ENCODE measurements around the gene VPS72.
A peak's percentile ranks its signal among the peaks of the same experiment; 100 is the strongest.
"Not testable (repeated sequence)": the region's sequence is repeated elsewhere in the genome, so short reads cannot be mapped to it uniquely, and the experiment has no call there.

VPS72 gene

DNA sequence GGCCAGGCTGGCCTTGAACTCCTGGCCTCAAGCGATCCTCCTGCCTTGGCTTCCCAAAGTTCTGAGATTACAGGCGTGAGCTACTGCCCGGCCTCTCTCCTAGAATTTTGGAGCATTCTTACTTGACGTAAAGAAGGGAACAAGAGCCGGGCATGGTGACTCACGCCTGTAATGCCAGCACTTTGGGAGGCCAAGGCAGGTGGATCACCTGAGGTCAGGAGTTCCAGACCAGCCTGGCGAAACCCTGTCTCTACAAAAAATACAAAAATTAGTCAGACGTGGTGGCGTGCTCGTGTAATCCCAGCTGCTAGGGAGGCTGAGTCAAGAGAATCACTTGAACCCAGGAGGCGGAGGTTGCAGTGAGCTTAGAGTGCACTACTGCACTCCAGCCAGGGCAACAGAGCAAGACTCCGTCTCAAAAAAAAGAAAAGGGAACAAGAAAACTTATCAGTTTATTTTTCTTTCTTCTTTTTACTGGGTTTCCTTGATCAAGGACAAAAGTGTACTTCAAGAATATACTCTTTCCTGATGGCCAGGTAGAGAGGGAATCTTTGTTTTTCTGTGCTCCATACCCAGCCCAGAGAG is 15.5 kb upstream of the VPS72 start:
- peak; percentile 66; the same call in 1 of the 2 replicates for TF ChIP-seq ZNF121 (tag by site-specific recombination; IDR thresholded peaks at IDR 0.05)
- H3K4me3 ChIP-seq (ENCODE audit: low read depth, low read length); H3K4me1 ChIP-seq (ENCODE audit: control insufficient read depth, insufficient read depth, low read length); POLR2A ChIA-PET; H3K9me3 ChIP-seq (ENCODE audit: control insufficient read depth, insufficient read depth, low read depth, low read length); H3K27ac ChIP-seq (ENCODE audit: extremely low read depth, low read depth, low read length): not testable (repeated sequence)
- CTCF ChIA-PET: interaction anchor here (0.6 to 1.1 kb wide), 2 partner anchors 8 to 21 kb away, joined by 3 read pairs; no protein-coding TSS in a partner anchor
- H3K36me3 ChIP-seq (ENCODE audit: control insufficient read depth in 2 of 2, insufficient read depth in 1 of 2, low read length in 2 of 2): peaks cover 54 to 70% of the 10 kb centered on the region in 2 experiments

DNA sequence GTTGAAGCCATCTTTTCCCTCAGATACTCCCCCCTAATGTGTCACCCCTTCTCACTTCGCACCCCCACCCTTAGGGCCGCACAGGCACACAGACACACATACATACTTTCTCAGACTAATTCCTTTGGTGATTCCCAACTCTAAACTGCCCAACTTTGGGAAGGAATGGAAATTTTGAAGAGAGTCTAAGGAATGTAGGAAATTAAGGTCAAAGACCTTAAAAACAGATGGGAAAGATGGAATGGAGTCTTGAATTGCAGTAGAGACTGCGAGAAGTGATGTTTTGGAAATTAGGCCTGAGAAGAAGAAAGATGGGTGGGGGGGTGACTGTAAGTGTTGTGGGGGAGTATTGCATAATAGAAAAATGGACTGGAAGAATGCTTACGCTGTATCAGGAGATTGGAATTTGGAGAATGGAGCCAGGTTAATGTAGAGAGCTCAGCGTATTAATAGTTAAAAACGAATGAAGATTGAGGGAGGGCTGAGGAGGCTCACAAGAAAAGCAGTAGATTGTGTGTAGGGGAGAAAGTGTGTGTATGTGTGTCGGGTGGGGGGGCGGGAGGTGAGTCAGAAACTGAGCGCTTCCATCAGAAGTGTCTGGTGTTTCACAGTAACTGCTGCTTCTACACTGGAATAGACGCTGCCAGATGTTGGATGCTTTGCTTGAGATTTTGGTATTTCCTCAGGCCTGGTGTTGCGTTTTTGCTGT is 10.0 kb upstream of the VPS72 start:
- Histone ChIP-seq H3K27ac (ENCODE audit: extremely low read depth, low read depth, low read length) (peak overlapping the region; percentile 80), H3K9me3 (ENCODE audit: control insufficient read depth, insufficient read depth, low read depth, low read length) (no peaks in the 10 kb centered on the region), H3K4me1 (ENCODE audit: control insufficient read depth, insufficient read depth, low read length) (peaks cover 8% of the 10 kb centered on the region), H3K4me3 (ENCODE audit: low read depth, low read length) (peak overlapping the region; percentile 94), H3K36me3 (ENCODE audit: control insufficient read depth in 2 of 2, insufficient read depth in 1 of 2, low read length in 2 of 2) (peaks cover 20 to 32% of the 10 kb centered on the region in 2 experiments; a peak in 2 of 3 replicates)
- ChIA-PET CTCF (interaction anchor here (0.6 to 2.4 kb wide), 3 partner anchors 27 to 946 kb away, joined by 3 to 11 read pairs (median 4); no protein-coding TSS in a partner anchor), POLR2A (interaction anchor here (0.5 to 2.2 kb wide), 7 partner anchors 10 to 302 kb away, joined by 3 to 9 read pairs (median 4); partner anchors contain the start of genes PSMD4 and VPS72)
- TF ChIP-seq, protein P1, sequence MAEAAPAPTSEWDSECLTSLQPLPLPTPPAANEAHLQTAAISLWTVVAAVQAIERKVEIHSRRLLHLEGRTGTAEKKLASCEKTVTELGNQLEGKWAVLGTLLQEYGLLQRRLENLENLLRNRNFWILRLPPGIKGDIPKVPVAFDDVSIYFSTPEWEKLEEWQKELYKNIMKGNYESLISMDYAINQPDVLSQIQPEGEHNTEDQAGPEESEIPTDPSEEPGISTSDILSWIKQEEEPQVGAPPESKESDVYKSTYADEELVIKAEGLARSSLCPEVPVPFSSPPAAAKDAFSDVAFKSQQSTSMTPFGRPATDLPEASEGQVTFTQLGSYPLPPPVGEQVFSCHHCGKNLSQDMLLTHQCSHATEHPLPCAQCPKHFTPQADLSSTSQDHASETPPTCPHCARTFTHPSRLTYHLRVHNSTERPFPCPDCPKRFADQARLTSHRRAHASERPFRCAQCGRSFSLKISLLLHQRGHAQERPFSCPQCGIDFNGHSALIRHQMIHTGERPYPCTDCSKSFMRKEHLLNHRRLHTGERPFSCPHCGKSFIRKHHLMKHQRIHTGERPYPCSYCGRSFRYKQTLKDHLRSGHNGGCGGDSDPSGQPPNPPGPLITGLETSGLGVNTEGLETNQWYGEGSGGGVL (tag by site-specific recombination; IDR thresholded peaks at IDR 0.05): peak; percentile 60
- TF ChIP-seq ZNF239 (tag by site-specific recombination; IDR thresholded peaks at IDR 0.05) (no peak), ZNF660 (tag by site-specific recombination; IDR thresholded peaks at IDR 0.05) (0 out of 2 replicates have a peak, but pooled peaks have one; percentile 5), ZNF24 (tag by site-specific recombination; IDR thresholded peaks at IDR 0.05) (0 out of 2 replicates have a peak, but pooled peaks have one; percentile 27), ZFHX2 (tag by site-specific recombination; conservative IDR thresholded peaks at IDR 0.05) (0 out of 2 replicates have a peak, but pooled peaks have one; percentile 8), ZNF501 (tag by site-specific recombination; IDR thresholded peaks at IDR 0.05) (no peak), GLIS1 (tag by site-specific recombination; IDR thresholded peaks at IDR 0.05) (no peak), ZNF146 (tag by site-specific recombination; IDR thresholded peaks at IDR 0.05) (no peak), ZNF366 (tag by site-specific recombination; conservative IDR thresholded peaks at IDR 0.05) (peak; percentile 41; the same call in 1 of the 2 replicates), ZNF394 (tag by site-specific recombination; IDR thresholded peaks at IDR 0.05; ENCODE audit: borderline replicate concordance) (peak; percentile 66), SP7 (tag by site-specific recombination; IDR thresholded peaks at IDR 0.05) (peak; percentile 24; the same call in 1 of the 2 replicates), ZNF558 (tag by site-specific recombination; IDR thresholded peaks at IDR 0.05) (0 out of 2 replicates have a peak, but pooled peaks have one; percentile 16), ZBTB17 (tag by site-specific recombination; IDR thresholded peaks at IDR 0.05) (peak; percentile 18; the same call in 1 of the 2 replicates)
- TF ChIP-seq, protein P2, sequence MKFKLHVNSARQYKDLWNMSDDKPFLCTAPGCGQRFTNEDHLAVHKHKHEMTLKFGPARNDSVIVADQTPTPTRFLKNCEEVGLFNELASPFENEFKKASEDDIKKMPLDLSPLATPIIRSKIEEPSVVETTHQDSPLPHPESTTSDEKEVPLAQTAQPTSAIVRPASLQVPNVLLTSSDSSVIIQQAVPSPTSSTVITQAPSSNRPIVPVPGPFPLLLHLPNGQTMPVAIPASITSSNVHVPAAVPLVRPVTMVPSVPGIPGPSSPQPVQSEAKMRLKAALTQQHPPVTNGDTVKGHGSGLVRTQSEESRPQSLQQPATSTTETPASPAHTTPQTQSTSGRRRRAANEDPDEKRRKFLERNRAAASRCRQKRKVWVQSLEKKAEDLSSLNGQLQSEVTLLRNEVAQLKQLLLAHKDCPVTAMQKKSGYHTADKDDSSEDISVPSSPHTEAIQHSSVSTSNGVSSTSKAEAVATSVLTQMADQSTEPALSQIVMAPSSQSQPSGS (tag by site-specific recombination; IDR thresholded peaks at IDR 0.05; ENCODE audit: low read depth): 0 out of 2 replicates have a peak, but pooled peaks have one; percentile 7
- TF ChIP-seq, protein P3, sequence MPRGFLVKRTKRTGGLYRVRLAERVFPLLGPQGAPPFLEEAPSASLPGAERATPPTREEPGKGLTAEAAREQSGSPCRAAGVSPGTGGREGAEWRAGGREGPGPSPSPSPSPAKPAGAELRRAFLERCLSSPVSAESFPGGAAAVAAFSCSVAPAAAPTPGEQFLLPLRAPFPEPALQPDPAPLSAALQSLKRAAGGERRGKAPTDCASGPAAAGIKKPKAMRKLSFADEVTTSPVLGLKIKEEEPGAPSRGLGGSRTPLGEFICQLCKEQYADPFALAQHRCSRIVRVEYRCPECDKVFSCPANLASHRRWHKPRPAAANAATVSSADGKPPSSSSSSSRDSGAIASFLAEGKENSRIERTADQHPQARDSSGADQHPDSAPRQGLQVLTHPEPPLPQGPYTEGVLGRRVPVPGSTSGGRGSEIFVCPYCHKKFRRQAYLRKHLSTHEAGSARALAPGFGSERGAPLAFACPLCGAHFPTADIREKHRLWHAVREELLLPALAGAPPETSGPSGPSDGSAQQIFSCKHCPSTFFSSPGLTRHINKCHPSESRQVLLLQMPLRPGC (tag by site-specific recombination; IDR thresholded peaks at IDR 0.05): peak; percentile 25; the same call in 1 of the 2 replicates
- TF ChIP-seq, protein P4, sequence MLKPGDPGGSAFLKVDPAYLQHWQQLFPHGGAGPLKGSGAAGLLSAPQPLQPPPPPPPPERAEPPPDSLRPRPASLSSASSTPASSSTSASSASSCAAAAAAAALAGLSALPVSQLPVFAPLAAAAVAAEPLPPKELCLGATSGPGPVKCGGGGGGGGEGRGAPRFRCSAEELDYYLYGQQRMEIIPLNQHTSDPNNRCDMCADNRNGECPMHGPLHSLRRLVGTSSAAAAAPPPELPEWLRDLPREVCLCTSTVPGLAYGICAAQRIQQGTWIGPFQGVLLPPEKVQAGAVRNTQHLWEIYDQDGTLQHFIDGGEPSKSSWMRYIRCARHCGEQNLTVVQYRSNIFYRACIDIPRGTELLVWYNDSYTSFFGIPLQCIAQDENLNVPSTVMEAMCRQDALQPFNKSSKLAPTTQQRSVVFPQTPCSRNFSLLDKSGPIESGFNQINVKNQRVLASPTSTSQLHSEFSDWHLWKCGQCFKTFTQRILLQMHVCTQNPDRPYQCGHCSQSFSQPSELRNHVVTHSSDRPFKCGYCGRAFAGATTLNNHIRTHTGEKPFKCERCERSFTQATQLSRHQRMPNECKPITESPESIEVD (tag by site-specific recombination; IDR thresholded peaks at IDR 0.05): no peak
- TF ChIP-seq, protein P5, sequence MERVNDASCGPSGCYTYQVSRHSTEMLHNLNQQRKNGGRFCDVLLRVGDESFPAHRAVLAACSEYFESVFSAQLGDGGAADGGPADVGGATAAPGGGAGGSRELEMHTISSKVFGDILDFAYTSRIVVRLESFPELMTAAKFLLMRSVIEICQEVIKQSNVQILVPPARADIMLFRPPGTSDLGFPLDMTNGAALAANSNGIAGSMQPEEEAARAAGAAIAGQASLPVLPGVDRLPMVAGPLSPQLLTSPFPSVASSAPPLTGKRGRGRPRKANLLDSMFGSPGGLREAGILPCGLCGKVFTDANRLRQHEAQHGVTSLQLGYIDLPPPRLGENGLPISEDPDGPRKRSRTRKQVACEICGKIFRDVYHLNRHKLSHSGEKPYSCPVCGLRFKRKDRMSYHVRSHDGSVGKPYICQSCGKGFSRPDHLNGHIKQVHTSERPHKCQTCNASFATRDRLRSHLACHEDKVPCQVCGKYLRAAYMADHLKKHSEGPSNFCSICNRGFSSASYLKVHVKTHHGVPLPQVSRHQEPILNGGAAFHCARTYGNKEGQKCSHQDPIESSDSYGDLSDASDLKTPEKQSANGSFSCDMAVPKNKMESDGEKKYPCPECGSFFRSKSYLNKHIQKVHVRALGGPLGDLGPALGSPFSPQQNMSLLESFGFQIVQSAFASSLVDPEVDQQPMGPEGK (tag by site-specific recombination; IDR thresholded peaks at IDR 0.05): peak; percentile 72
- TF ChIP-seq, protein P6, sequence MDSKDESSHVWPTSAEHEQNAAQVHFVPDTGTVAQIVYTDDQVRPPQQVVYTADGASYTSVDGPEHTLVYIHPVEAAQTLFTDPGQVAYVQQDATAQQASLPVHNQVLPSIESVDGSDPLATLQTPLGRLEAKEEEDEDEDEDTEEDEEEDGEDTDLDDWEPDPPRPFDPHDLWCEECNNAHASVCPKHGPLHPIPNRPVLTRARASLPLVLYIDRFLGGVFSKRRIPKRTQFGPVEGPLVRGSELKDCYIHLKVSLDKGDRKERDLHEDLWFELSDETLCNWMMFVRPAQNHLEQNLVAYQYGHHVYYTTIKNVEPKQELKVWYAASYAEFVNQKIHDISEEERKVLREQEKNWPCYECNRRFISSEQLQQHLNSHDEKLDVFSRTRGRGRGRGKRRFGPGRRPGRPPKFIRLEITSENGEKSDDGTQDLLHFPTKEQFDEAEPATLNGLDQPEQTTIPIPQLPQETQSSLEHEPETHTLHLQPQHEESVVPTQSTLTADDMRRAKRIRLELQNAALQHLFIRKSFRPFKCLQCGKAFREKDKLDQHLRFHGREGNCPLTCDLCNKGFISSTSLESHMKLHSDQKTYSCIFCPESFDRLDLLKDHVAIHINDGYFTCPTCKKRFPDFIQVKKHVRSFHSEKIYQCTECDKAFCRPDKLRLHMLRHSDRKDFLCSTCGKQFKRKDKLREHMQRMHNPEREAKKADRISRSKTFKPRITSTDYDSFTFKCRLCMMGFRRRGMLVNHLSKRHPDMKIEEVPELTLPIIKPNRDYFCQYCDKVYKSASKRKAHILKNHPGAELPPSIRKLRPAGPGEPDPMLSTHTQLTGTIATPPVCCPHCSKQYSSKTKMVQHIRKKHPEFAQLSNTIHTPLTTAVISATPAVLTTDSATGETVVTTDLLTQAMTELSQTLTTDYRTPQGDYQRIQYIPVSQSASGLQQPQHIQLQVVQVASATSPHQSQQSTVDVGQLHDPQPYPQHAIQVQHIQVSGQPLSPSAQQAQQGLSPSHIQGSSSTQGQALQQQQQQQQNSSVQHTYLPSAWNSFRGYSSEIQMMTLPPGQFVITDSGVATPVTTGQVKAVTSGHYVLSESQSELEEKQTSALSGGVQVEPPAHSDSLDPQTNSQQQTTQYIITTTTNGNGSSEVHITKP (tag by site-specific recombination; IDR thresholded peaks at IDR 0.05): peak; percentile 52
